Nephron progenitor cell (in vitro differentiated cells): ENCODE results near the gene ACTC1.

ENCODE experiments used
- DNase-seq: peaks from one replicate; pipeline ENCODE4 v3.0.0; 2021
- H3K27ac Mint-ChIP-seq: 2 replicates; pipeline ENCODE4 v1.8.0; 2021; ENCODE audit warnings: mild to moderate bottlenecking, moderate library complexity, mixed read lengths
- H3K27me3 Mint-ChIP-seq: 2 replicates; pipeline ENCODE4 v1.8.0; 2021; ENCODE audit warnings: mild to moderate bottlenecking, low read depth, mixed read lengths; ENCODE audit not compliant: poor library complexity
- H3K36me3 Mint-ChIP-seq: 2 replicates; pipeline ENCODE4 v1.8.0; 2021; ENCODE audit warnings: low read depth, mixed read lengths
- H3K4me1 Mint-ChIP-seq: 2 replicates; pipeline ENCODE4 v1.8.0; 2021; ENCODE audit warnings: mixed read lengths
- H3K4me3 Mint-ChIP-seq: 2 replicates; pipeline ENCODE4 v1.8.0; 2021; ENCODE audit warnings: mild to moderate bottlenecking, moderate library complexity, mixed read lengths
- H3K9me3 Mint-ChIP-seq: 2 replicates; pipeline ENCODE4 v1.8.0; 2021; ENCODE audit warnings: mild to moderate bottlenecking, moderate library complexity, mixed read lengths
- TF ChIP-seq, protein P1 (sequence below): fragments of 200-600 bp; sonication (generic); IDR thresholded peaks from 2 replicates; pipeline ENCODE4 v1.5.0; 2021; ENCODE audit warnings: antibody characterized with exemption

ACTC1 gene

DNA sequence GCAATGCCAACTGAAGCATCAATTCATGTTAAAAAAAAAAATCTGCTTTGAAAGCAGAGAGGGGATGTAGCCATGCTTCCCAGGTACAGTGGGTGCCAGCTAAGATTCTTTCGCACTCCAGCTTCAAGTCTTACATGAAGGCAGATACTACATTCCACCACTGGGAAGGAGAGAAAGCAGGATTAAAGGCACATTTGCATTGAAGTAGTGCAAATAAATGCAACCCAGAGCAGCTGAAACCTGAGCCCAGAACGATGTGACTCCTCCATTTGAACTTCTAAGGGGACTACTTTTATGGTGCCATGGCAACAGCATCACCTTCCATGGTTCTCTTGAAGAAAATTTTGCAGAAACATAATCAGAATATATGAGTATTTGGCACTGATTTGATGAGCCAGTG is 21.4 kb downstream of the ACTC1 start:
- no peaks in the 10 kb centered on the region for H3K4me1 Mint-ChIP-seq
- DNase-seq: no peak
- no peak overlapping the region for H3K27ac Mint-ChIP-seq
- peaks cover 11% of the 10 kb centered on the region for H3K27me3 Mint-ChIP-seq
- H3K9me3 Mint-ChIP-seq: no peaks in the 10 kb centered on the region
- H3K36me3 Mint-ChIP-seq: no peaks in the 10 kb centered on the region
- TF ChIP-seq, protein P1, sequence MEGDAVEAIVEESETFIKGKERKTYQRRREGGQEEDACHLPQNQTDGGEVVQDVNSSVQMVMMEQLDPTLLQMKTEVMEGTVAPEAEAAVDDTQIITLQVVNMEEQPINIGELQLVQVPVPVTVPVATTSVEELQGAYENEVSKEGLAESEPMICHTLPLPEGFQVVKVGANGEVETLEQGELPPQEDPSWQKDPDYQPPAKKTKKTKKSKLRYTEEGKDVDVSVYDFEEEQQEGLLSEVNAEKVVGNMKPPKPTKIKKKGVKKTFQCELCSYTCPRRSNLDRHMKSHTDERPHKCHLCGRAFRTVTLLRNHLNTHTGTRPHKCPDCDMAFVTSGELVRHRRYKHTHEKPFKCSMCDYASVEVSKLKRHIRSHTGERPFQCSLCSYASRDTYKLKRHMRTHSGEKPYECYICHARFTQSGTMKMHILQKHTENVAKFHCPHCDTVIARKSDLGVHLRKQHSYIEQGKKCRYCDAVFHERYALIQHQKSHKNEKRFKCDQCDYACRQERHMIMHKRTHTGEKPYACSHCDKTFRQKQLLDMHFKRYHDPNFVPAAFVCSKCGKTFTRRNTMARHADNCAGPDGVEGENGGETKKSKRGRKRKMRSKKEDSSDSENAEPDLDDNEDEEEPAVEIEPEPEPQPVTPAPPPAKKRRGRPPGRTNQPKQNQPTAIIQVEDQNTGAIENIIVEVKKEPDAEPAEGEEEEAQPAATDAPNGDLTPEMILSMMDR: no peak
- H3K4me3 Mint-ChIP-seq: no peak overlapping the region

DNA sequence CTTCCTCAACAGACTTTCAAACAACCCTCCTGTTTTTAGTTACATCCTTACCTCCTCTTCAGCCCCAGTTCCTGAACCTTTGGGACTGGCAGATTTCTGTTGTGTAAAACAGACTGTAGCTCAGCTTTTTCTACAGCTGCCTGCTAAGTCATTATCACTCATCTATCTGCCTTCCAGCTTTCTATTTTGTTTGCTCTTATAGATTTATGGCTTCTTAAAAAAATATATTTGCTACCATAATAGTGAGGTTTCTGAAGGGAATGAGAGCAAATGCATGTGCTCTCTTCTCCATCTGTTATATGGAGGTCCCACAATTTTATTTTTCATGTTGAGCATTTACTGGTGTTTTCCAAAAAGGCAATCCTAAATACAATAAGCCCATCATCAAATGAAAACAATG is 22.3 kb downstream of the ACTC1 start:
- TF ChIP-seq, protein P1: no peak
- Mint-ChIP-seq H3K4me1 (no peaks in the 10 kb centered on the region), H3K4me3 (no peak overlapping the region), H3K36me3 (no peaks in the 10 kb centered on the region), H3K27ac (no peak overlapping the region), H3K9me3 (no peaks in the 10 kb centered on the region), H3K27me3 (peaks cover 11% of the 10 kb centered on the region)
- no peak for DNase-seq

DNA sequence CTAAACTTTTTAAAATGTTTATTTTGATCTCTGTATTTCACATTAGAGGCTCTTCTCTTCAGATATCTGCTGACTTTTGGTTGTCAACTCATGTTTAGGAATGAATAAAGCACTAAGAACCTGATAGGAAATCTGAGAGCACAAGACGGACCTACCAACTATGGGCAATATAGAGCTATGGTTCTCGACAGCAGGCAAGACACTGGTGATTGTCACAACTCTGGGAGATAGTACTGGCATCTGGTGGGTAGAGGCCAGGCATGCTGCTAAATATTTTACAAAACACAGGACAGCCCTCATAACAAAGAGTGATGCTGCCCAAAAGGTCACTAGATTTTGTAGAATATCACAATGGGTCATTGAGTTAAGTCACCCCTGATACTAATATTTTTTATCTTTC is 23.0 kb downstream of the ACTC1 start:
- no peaks in the 10 kb centered on the region for H3K36me3 Mint-ChIP-seq
- H3K27me3 Mint-ChIP-seq: peaks cover 11% of the 10 kb centered on the region
- no peaks in the 10 kb centered on the region for H3K9me3 Mint-ChIP-seq
- TF ChIP-seq, protein P1: no peak
- H3K4me3 Mint-ChIP-seq: no peak overlapping the region
- no peak overlapping the region for H3K27ac Mint-ChIP-seq
- no peaks in the 10 kb centered on the region for H3K4me1 Mint-ChIP-seq
- no peak for DNase-seq

DNA sequence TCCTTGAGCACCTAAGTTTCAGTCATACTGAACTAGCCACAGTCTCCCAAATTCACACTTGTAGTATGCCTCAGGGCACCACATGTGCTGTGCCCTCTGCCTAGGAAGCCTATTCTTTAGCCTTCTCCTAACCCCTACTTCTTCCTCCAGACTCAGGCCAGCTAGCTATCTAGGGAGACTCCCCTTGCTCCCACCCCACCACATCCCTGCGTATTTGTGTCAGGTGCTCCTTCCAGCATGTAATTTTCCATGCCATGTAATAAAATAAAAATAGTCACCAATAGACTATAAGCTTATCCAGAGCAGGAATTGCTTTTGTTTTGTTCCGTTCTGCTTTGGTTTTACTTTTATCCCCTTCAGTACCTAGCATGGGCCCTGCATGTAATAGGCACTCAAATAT is 25.6 kb downstream of the ACTC1 start:
- no peaks in the 10 kb centered on the region for H3K4me1 Mint-ChIP-seq
- DNase-seq: no peak

DNA sequence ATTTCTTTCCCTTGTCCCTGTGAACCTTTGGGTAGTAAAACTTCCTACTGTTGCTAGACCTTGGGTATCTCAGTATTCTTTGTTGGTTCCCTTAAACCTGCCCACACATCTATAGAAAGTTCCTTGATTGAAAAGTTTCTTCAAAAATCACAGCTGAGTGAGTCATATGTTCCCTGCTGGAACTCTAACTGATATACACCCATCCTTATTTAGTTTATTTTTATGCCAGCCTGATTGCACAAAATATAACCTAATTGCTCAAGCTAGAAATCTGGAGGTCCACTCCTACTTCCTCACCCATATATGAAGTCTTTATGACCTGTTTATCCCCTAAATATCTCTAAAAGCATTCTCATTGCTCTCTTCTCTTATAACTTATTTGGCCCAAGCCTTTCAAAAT is 26.8 kb downstream of the ACTC1 start:
- no peak overlapping the region for H3K4me3 Mint-ChIP-seq
- H3K27me3 Mint-ChIP-seq: peaks cover 9% of the 10 kb centered on the region
- H3K36me3 Mint-ChIP-seq: no peaks in the 10 kb centered on the region
- H3K27ac Mint-ChIP-seq: no peak overlapping the region
- DNase-seq: no peak
- TF ChIP-seq, protein P1: no peak
- H3K4me1 Mint-ChIP-seq: no peaks in the 10 kb centered on the region
- H3K9me3 Mint-ChIP-seq: no peaks in the 10 kb centered on the region

More for the DNA sequence above, 25.6 kb downstream of the ACTC1 start:
- H3K36me3 Mint-ChIP-seq: no peaks in the 10 kb centered on the region
- TF ChIP-seq, protein P1: no peak
- peaks cover 12% of the 10 kb centered on the region for H3K27me3 Mint-ChIP-seq
- H3K9me3 Mint-ChIP-seq: no peaks in the 10 kb centered on the region
- H3K27ac Mint-ChIP-seq: no peak overlapping the region
- H3K4me3 Mint-ChIP-seq: no peak overlapping the region

DNA sequence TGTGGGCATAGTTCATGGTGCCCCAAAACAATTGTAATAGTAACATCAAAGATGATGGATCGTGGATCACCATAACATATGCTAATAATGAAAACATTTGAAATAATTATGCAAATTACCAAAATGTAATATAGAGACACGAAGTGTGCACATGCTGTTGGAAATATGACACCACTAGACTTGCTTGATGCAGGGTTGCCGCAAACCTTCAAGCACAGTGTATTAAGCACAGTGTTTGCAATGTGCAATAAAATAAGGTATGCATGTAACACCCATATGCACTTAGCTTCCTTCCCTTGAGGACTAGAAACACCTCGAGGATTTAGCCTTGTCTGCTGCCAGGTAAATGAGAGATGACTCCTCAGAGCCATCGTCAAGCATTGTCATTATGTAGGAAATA is 29.6 kb downstream of the ACTC1 start:
- Mint-ChIP-seq H3K27me3 (peaks cover 22% of the 10 kb centered on the region), H3K4me1 (no peaks in the 10 kb centered on the region), H3K9me3 (no peaks in the 10 kb centered on the region), H3K36me3 (no peaks in the 10 kb centered on the region), H3K27ac (no peak overlapping the region), H3K4me3 (no peak overlapping the region)
- TF ChIP-seq, protein P1: no peak
- no peak for DNase-seq
